HS-5 (cell line): ENCODE measurements around the gene DMBT1.
"Not testable (repeated sequence)": the region's sequence is repeated elsewhere in the genome, so short reads cannot be mapped to it uniquely, and the experiment has no call there.

Experiments
- DNase-seq: peaks from one replicate; pipeline ENCODE4 v3.0.0-alpha.2; 2012; ENCODE audit warnings: low read depth

Gene DMBT1

DNA sequence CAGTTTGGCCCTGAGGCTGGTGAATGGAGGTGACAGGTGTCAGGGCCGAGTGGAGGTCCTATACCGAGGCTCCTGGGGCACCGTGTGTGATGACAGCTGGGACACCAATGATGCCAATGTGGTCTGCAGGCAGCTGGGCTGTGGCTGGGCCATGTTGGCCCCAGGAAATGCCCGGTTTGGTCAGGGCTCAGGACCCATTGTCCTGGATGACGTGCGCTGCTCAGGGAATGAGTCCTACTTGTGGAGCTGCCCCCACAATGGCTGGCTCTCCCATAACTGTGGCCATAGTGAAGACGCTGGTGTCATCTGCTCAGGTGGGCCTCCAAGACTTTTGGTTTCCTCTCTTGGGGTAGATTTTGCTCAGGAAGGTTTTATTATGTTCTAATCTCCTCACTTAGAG, 25.5 kb downstream of the DMBT1 start:
- DNase-seq = not testable (repeated sequence)

DNA sequence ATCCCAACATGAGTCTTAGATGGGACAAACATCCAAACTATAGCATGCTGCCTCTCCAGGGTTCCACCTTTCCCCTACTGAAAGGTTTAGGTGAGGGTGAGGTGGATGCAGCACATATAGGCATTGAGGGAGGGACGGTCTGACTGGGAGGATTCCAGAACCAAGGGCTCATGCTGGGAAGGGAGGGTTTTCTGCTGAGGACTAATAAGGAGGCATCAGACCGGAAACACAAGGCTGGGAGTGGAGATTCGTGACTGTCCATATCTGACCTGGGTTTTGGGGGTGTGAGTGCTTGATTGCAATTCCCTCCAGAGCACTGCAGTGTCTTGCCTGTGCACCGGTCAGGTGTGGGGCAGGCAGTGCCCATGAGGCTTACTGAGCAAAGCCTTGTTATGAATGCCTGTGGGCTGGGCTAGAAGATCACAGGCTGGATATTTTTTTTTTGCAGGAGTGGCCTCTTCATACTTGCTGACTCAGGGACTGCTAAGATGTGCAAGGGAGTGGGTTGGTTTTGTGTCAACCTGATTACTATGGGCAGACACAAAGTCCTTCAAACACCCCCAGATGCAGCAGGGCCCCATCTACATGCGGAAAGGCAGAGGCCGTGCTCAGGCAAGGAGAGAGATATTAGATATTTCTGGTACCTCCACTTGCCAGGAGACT, 26.7 kb downstream of the DMBT1 start:
- no peak for DNase-seq

DNA sequence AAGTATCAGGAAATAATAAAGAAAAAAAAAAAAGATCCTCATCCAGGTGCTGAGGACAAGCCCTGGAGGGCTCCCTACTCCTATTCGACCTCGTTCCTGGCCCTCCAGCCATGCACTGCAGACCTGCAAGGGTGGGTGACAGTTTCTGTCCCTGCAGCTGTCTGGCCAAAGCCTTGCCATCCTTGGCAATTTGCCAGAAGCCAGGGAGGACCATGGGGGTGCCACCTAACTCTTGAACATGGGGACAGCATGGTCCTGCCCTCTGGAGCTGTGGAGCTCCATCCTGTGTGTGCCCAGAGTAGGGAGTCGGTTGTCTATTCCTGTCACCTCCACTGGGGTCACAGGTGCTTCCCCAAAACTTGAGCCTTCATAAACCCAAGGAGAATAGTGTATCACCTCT, 27.8 kb downstream of the DMBT1 start:
- DNase-seq = no peak

DNA sequence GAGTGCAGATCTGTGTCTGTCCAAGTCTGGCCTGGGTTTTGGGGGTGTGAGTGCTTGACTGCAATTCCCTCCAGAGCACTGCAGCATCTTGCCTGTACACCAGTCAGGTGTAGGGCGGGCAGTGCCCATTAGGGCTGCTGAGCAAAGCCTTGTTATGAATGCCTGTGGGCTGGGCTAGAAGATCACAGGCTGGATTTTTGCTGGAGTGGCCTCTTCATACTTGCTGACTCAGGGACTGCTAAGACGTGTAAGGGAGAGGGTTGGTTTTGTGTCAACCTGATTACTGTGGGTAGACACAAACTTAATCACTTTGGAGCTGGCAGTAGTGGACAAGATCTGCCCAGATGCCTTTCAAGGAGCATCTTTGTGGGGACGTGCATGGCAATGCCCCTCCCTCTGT, 29.6 kb downstream of the DMBT1 start:
- DNase-seq = no peak

DNA sequence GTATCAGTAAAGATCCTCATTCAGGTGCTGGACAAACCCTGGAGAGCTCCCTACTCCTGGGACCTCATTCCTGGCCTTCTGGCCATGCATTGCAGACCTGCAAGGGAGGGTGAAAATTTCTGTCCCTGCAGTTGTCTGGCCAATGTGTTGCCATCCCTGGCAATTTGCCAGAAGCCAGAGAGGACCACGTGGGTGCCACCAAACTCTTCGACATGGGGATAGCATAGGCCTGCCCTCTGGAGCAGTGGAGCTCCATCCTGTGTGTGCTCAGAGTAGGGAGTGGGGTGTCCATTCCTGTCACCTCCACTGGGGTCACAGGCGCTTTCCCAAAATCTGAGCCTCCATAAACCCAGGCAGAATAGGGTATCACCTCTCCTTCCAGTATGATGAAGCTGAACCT, 31.2 kb downstream of the DMBT1 start:
- no peak for DNase-seq

DNA sequence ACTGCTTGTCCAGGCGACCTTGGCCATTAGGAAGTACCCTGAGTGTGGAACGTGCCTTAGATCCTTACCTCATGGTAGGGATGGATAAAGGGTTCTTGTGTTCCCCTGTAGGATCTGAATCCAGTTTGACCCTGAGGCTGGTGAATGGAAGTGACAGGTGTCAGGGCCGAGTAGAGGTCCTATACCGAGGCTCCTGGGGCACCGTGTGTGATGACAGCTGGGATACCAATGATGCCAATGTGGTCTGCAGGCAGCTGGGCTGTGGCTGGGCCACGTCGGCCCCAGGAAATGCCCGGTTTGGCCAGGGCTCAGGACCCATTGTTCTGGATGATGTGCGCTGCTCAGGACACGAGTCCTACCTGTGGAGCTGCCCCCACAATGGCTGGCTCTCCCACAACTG, 31.6 kb downstream of the DMBT1 start:
- DNase-seq = no peak

DNA sequence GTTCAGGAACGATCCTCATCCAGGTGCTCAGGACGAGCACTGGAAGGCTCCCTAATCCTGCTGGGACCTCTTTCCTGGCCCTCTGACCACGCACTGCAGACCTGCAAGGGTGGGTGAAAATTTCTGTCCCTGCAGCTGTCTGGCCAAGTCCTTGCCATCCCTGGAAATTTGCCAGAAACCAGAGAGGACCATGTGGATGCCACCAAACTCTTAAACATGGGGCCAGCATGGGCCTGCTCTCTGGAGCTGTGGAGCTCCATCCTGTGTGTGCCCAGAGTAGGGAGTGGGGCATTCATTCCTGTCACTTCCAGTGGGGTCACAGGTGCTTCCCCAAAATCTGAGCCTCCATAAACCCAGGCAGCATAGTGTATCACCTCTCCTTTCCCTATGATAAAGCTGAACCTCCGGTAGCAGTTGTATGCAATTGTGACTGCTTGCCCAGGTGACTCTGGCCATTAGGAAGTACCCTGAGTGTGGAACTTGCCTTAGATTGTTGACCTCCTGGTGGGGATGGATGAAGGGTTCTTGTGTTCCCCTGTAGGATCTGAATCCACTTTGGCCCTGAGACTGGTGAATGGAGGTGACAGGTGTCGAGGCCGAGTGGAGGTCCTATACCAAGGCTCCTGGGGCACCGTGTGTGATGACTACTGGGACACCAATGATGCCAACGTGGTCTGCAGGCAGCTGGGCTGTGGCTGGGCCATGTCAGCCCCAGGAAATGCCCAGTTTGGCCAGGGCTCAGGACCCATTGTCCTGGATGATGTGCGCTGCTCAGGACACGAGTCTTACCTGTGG, 57.1 kb downstream of the DMBT1 start:
- no peak for DNase-seq

DNA sequence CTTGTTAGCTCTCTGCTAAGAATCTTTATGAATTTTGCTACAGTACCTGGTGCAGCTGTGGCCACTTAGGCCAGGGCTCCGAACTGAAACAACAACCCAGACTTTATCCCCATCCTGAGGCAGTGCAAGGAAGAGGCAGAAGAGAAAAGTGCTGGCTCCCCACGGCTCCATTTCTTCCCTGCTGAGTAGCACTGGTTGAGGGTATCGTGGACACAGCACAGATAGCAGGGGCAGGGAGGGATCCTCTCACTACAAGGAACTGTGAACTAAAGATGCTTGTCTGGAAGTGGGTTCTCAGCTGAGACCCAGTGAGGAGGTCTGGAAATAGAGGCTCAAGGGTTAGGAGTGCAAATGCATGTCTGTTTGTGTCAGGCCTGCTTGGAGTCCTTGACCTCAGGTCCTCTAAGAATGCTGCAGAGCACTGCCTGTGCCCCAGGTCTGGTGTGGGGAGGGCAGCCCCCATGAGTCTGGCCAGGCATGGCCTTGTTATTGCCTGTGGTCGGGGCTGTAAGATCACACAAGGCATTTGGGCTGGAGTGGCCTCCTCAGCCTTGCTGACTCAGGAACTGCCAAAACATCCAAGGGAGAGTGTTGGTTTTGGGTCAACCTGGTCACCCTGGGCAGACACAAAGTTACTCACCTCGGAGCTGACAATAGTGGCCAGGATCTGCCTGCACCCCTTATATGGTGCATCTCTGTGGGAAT, 58.1 kb downstream of the DMBT1 start:
- no peak for DNase-seq

DNA sequence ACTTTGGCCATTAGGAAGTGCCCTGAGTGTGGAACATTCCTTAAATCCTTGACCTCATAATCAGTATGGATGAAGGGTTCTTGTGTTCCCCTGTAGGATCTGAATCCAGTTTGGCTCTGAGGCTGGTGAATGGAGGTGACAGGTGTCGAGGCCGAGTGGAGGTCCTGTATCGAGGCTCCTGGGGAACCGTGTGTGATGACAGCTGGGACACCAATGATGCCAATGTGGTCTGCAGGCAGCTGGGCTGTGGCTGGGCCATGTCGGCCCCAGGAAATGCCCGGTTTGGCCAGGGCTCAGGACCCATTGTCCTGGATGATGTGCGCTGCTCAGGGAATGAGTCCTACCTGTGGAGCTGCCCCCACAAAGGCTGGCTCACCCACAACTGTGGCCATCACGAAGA, 60.4 kb downstream of the DMBT1 start:
- not testable (repeated sequence) for DNase-seq

DNA sequence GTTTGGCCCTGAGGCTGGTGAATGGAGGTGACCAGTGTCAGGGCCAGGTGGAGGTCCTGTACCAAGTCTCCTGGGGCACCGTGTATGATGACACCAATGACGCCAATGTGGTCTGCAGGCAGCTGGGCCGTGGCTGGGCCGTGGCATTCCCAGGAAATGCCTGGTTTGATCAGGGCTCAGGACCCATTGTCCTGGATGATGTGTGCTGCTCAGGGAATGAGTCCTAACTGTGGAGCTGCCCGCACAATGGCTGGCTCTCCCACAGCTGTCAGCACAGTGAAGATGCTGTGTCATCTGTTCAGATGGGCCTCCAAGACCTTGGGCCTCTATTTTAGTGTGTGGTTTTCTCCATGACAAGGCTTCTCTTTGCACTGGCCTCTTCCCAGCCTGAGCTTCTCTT, 64.0 kb downstream of the DMBT1 start:
- no peak for DNase-seq

DNA sequence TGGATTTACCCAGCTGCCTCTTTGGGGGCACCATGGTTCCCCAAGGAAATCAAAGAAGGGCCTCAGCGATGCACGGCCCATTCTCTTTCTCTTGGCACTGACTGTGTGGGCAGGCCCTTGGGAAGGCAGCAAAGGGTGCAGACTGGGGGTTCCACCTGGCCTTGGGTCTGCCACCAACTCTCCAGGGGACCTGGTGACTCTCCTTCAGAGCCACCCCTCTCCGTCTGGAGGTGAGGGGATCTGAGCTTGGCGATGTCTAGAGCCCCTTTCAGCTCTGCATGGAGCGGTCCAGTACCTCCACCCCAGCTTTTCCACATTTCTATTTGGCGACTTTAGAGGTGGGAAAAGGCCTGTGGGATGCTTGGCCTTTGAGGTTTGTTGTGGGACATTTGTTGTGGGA, 70.0 kb downstream of the DMBT1 start:
- DNase-seq = no peak

DNA sequence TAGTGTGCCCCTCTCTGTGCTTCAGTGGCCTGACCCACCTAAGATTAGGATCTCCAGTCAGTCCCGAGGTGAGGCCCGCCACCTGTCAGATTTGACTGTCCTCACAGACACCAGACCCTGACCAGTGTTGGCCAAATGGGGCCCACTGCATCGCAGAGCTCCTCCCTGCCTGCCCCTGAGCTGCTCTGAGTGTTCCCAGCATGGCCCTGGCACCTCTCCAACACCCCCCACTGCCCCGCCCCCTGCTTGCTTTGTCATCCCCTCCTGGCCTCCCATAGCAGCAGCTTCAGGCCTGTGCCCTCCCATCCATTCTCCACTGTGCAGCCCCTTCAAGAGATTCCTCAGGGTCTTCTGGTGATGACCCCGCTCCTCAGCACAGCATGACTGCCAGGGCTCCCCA, 71.5 kb downstream of the DMBT1 start:
- DNase-seq = no peak

DNA sequence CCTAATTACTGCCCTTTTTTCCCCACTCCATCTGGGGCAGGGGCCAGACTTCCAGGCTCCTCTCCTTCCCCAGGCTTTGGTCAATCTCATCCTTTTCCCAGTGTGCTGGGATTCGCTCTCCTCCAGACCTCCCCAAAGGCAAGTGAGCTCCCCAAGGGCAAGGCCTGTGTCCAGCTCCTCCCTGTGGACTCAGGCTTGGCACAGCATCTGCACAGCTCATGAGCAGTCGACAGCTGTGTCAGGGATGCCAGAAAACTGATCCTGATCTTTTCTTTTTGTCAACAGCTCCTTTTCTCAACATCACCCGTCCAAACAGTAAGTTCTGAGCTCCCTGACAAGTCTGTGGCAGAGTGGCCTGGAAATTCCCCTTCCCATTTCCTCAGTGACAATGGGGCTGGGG, 72.0 kb downstream of the DMBT1 start:
- DNase-seq = no peak

DNA sequence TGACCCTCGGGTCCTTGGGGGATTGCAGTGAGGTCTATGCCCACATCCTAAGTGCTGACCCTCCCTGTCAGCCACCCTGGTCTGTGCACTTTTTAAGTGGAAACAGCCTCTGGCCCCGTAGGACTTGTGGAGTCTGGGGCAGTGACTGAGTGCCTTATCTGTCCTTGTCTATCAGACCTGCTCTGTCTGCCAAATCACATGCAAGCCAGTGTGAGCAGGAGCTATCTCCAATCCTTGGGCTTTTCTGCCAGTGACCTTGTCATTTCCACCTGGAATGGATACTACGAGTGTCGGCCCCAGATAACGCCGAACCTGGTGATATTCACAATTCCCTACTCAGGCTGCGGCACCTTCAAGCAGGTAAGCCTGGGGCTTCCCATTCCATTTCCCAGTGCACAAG, 76.4 kb downstream of the DMBT1 start:
- no peak for DNase-seq

DNA sequence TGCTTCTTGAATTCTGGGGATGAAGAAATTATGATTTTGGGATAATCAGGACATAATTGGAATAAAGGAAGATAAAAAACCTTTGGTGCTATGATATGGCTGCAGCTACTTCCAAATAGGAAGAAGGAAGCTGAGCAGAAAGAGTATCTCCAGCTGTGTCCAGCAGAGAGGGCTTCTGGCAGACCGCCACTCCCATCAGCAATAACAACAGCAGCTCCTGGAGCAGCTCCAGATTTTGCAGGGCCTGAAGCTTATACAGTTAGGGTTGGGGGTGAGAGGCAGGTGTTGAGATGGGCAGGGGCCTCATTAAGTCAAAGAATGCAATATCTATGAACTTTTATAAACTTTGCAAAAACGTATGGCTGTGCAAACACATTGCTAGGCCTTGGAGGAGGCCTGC, 76.8 kb downstream of the DMBT1 start:
- DNase-seq = no peak

DNA sequence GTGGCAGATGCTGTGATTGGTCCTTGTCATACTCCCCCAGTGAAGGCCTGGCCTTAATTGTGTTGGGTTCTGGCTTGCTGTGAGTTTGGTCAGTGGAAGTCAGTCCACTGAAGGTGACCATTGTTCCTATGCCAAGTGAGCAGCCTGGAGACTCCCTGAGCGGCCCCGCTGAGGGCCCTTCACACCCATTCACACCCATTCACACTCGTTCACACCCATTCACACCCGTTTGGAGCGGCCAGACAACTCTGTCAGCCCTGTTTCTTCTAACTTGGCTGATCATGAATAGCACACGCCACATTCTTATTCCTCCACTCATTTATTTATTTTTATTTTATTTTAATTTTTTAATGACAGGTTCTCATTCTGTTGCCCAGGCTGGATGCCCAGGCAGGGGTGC, 77.6 kb downstream of the DMBT1 start:
- no peak for DNase-seq

DNA sequence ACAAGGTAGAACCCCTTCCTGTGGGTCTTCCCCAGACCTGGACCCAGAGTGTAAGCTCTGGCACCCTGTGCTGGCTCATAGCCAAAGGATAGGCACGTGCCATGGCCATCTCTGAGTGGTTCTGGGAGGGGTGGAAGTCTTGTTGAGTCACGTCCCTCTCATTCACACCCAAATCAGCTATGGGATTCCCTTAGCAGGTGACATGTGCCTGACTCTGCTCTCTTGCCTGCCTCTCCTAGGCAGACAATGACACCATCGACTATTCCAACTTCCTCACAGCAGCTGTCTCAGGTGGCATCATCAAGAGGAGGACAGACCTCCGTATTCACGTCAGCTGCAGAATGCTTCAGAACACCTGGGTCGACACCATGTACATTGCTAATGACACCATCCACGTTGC, 79.2 kb downstream of the DMBT1 start:
- DNase-seq = no peak

DNA sequence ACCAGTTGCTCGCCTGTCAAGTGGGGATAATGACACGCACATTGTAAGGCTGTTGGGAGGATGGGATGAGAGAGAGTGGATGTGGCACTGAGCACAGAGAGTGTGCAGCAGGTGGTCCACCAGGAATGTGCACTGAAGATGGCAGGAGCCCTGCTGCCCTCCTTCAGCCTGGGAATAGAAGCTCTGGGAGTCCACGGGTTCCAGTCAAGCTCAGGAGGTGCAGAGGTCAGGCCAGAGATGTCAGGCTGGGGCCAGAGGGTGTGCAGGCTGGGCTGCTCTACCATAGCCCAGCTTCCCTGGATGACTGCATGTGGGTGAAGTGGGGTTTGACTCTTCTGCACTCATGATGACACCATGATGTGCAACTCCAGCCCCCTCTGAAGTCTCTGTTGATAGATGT, 80.4 kb downstream of the DMBT1 start:
- DNase-seq = no peak

DNA sequence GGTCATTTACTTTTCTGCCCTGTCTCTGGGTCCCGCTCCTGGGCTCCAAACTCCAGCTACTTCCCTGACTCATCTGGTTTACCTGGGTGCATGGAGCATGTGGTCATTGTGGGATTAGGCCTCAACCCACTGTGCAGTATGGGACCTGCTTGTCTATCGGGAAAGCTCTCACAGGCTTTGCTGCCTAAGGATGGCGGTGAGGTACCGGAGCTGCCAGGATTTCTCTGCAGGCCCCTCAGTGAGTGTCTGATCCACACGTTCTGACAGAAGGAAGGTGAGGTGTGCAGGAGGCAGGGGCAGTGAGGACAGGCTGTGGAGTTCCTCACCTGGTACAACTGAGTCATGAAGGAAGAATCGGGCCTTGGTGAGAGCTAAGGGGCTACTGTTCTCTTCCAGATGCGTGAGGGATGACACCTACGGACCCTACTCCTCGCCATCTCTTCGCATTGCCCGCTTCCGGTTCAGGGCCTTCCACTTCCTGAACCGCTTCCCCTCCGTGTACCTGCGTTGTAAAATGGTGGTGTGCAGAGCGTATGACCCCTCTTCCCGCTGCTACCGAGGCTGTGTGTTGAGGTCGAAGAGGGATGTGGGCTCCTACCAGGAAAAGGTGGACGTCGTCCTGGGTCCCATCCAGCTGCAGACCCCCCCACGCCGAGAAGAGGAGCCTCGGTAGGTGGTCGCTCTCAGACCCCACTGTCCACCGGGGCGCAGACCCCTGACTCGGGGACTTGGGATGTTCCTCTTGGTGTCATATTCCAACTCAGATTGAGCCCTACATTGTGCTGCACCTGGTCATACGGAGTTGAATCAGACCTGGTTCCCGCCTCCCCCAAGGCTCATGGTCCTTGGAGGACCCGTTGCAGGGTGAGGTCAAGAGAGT, 82.4 kb downstream of the DMBT1 start:
- DNase-seq = no peak

DNA sequence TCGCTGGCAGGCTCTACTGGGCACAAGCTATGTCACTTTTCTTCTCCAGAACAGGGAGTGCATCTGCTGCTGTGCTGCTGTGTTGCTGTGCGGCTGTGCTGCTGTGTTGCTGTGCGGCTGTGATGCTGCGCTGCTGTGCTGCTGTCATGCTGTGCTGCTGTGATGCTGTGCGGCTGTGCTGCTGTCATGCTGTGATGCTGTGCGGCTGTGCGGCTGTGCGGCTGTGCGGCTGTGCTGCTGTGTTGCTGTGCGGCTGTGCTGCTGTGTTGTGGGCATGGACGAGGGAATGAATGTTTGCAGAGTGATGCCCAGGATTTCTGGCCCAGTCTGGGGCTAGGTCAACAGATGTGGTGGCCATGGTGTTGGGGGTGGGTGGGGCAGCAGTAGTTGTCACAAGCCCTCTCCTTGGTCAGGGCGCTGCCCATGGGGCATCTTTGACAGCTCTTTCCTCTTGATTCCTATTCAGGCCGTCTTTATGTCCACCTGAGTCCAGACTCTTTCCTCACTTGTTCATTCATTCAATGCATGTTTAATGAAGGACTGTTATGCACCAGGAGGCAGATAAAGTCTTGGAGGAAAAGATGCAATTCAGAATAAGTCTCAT, 83.5 kb downstream of the DMBT1 start:
- no peak for DNase-seq

DNA sequence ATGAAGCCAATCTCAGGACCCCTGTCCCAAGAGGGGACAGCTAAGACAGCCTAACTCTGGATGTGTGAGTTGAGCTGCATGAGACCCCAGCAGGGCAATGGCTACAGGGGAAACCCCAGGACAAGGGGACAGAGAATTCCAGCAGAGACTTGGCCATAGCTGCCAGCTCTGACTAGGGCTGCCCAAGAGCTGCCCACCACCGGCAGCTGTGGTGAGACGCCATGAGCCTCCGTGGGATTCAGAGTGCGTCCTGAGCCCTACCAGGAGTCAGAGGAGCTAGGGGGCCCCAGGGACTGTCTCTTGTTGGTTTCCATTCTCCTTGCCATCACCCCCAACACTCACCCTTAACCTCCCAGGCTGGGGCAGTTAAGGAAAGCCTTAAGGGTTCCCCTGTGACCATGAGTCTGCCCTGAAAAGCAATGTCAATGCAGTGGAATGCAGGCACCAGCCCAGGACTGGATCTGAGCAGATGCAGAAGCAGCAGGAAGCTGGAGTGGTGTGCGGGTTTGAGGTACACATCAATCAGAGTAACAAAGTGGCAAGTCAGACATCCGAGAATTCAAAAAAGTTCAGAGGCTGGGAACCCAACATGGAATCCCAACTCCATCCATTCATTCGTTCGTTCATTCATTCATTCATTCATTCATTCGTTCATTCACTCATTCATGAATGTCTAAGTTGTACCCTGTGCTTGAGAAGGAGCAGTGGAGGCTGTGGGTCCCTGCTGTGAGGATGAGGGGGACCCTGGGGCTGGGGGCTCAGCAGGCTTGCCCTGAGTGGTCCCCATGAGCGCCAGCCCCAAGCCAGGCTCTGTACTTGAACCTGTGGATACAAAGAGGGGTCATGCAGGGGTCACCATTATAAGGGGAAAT, 86.2 kb downstream of the DMBT1 start:
- DNase-seq = no peak
